GM23338 (cell line): Measurements from ENCODE around the gene CGNL1. TPM values are rescaled to one million over a fixed set of nuclear protein-coding genes. Genes with fewer than 3 reads are reported as not detected.

ENCODE experiments used
- CTCF ChIP-seq, 2 experiments: fragments of 200-600 bp in 1 of 2; sonication (generic) in 1 of 2; conservative IDR thresholded peaks; 2 replicates each; pipeline versions ENCODE4 v1.5.1 to v1.6.1; 2016 to 2017; ENCODE audit warnings: antibody characterized with exemption in 2 of 2, low read depth in 2 of 2, mild to moderate bottlenecking in 2 of 2, moderate library complexity in 1 of 2
- ETS1 ChIP-seq: IDR thresholded peaks from 2 replicates; pipeline ENCODE4 v1.6.1; 2016; ENCODE audit warnings: antibody characterized with exemption
- EZH2 ChIP-seq: fragments of 200-600 bp; sonication (generic); IDR thresholded peaks from one replicate; pipeline ENCODE4 v1.8.0; 2017; ENCODE audit warnings: antibody characterized with exemption, mild to moderate bottlenecking, low read depth; ENCODE audit not compliant: unreplicated experiment
- NANOG ChIP-seq: IDR thresholded peaks from 2 replicates; pipeline ENCODE4 v1.6.1; 2016; ENCODE audit warnings: antibody characterized with exemption, borderline replicate concordance
- POLR2AphosphoS5 ChIP-seq: IDR thresholded peaks from 2 replicates; pipeline ENCODE4 v1.6.1; 2016; ENCODE audit warnings: antibody characterized with exemption, low read depth
- REST ChIP-seq: IDR thresholded peaks from one replicate; pipeline ENCODE4 v1.6.1; 2018; ENCODE audit warnings: antibody characterized with exemption; ENCODE audit not compliant: unreplicated experiment
- ZNF462 ChIP-seq: fragments of 250-450 bp; sonication (Bioruptor Pico); IDR thresholded peaks from 2 replicates; pipeline ENCODE4 v1.5.0; 2020; ENCODE audit warnings: mild to moderate bottlenecking, moderate library complexity
- polyA plus RNA-seq: library from polyadenylated mRNA; unstranded; fragments of >200 nt; fragmentation: Nextera tagmentation; extraction: Ambion mirVana; gene quantifications from 2 replicates; pipeline ENCODE4 v1.2.1, GENCODE V29; 2016
- total RNA-seq: library from RNA; depleted of rRNA; stranded (reverse); fragments of >200 nt; shearing (Covaris generic); gene quantifications from 2 replicates; pipeline ENCODE4 v1.2.3, GENCODE V29; 2014

CGNL1 gene
- total and polyA plus RNA-seq, 2 experiments from 2014 or later, result 20.0 to 57.8 TPM

- TF ChIP-seq ZNF462 (CRISPR knock-in tag) (no peak), NANOG (no peak), CTCF (conservative IDR thresholded peaks at IDR 0.05; ENCODE audit: low read depth in 2 of 2) (no peak), REST (no peak), EZH2 (no peak), POLR2AphosphoS5 (no peak), ETS1 (no peak)
Observed at GRCh38 chr15:57343048-57343447, 33.3 kb upstream of the CGNL1 start (continued).
